A549 (cell line): Measurements from ENCODE around the gene SMAD6. TPM values are rescaled to one million over a fixed set of nuclear protein-coding genes. Genes with fewer than 3 reads are reported as not detected.

ENCODE experiments used
- polyA plus RNA-seq, 4 experiments: library from polyadenylated mRNA; depleted of rRNA in 3 of 4; stranded (reverse); fragments of >200 nt; fragmentation: RNase III in 1 of 4; extraction: RNeasy Plus Mini Kit Qiagen cat#74134 plus additional on column Dnase treatment in 1 of 4; gene quantifications; 2 replicates in 3 of 4; 3 replicates in 1 of 4; pipeline ENCODE4 v1.2.3, GENCODE V29; 2011 to 2017

SMAD6 gene
- polyA plus RNA-seq, 2 of the 4 experiments (the other 2 are of a cell fraction), result 9.6 to 46.6 TPM

Other genes with a start within 250 kb of the SMAD6 start
- 70.5 and 84.9 TPM in 2 replicates for gene SNAPC5, start 204.5 kb upstream of the SMAD6 start, polyA plus RNA-seq (2011; rRNA removed)
- gene SNAPC5, start 204.5 kb upstream of the SMAD6 start, polyA plus RNA-seq (2017; fragmentation: RNase III; extraction: RNeasy Plus Mini Kit Qiagen cat#74134 plus additional on column Dnase treatment), result 78.7 to 85.1 TPM (median 80.9 TPM) in 3 replicates
- 6,042 and 6,957 TPM in 2 replicates for gene RPL4, start 197.4 kb upstream of the SMAD6 start, polyA plus RNA-seq (2011; rRNA removed)
- 4,068 to 4,549 TPM (median 4,330 TPM) in 3 replicates for gene RPL4, start 197.4 kb upstream of the SMAD6 start, polyA plus RNA-seq (2017; fragmentation: RNase III; extraction: RNeasy Plus Mini Kit Qiagen cat#74134 plus additional on column Dnase treatment)
- gene ZWILCH, start 196.9 kb upstream of the SMAD6 start, polyA plus RNA-seq (2011; rRNA removed), result 62.7 and 70.9 TPM in 2 replicates
- gene ZWILCH, start 196.9 kb upstream of the SMAD6 start, polyA plus RNA-seq (2017; fragmentation: RNase III; extraction: RNeasy Plus Mini Kit Qiagen cat#74134 plus additional on column Dnase treatment), result 49.4 to 53.5 TPM (median 50.9 TPM) in 3 replicates
- not detected in 2 replicates for gene LCTL, start 136.2 kb upstream of the SMAD6 start, polyA plus RNA-seq (2011; rRNA removed)
- 0.05 TPM in 1 of 3 replicates, not detected in the others for gene LCTL, start 136.2 kb upstream of the SMAD6 start, polyA plus RNA-seq (2017; fragmentation: RNase III; extraction: RNeasy Plus Mini Kit Qiagen cat#74134 plus additional on column Dnase treatment)